Measurements from ENCODE around the gene PGS1.

GRCh38 chr17:78342449-78343186, 35.8 kb upstream of the PGS1 start:
- TF ChIP-seq CTCF (IDR thresholded peaks at IDR 0.05) (no peak), POLR2A (IDR thresholded peaks at IDR 0.05) (no peak), EP300 (IDR thresholded peaks at IDR 0.05) (no peak), POLR2AphosphoS5 (IDR thresholded peaks at IDR 0.05) (no peak)
